ENCODE measurements around the gene EFL1.

- TF ChIP-seq EP300 (IDR thresholded peaks at IDR 0.05) (no peak), CTCF (IDR thresholded peaks at IDR 0.05) (no peak)
These were observed 136.2 kb downstream of the EFL1 start for GRCh38 chr15:82126346-82126745.
